ELF-1 (cell line): ENCODE measurements around the gene IKZF2.

ENCODE experiments used
- DNase-seq: peaks from one replicate; pipeline ENCODE4 v3.0.0-alpha.2; 2016; ENCODE audit warnings: low read depth, low spot score

The IKZF2 gene

DNA sequence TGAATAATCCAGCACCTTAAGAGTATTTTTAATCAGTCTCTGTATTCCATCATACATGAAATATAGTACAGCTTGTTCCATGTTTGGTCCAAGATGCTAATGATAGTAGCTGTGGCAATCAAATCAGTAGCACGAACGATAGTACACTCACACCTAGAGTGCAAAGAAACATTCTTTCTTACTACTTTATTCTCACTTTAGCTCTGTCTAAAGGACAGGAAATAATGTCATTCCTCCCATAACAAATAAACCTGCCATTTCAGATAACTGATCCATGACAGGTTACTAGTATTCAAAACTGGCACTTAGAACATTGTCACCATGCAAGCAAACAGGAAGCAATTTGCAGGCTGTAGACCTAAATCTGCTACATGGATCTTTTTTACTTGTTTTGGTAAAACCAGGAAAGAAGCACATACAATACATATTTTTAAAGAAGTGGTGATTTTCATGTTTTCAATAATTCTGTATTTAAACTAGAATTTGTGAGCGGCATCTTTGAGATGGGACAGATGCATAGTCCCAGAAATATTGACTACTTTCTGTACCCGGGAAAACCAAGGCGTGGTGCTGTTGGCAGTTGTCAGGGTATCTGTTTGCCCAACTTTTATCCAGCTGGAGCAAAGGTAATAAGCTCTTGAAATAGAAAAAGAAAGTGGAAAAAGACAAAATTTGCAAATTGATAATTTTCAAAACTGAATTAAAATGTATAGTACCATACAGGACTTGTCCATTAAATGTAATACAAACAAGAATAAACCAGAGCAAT lies 49.5 kb downstream of the IKZF2 start:
- no peak for DNase-seq

DNA sequence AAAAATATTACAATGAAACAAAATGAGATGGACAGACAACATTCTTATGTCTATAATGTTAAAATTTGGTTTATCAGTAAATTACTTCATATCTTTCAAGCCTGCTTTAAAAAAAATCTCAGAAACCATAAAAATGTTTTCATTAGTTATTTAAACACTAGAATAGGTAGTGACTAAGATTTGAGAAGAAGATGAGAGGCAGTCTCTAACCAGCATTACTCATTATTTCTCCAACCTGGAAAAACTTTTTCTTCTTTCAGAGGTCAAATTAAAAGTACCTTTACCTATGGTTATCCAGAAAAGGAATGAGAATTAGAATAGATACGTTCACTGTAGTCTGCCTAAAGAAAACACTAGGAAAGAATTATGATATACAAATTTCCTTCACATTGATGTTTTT lies 50.3 kb downstream of the IKZF2 start:
- no peak for DNase-seq

DNA sequence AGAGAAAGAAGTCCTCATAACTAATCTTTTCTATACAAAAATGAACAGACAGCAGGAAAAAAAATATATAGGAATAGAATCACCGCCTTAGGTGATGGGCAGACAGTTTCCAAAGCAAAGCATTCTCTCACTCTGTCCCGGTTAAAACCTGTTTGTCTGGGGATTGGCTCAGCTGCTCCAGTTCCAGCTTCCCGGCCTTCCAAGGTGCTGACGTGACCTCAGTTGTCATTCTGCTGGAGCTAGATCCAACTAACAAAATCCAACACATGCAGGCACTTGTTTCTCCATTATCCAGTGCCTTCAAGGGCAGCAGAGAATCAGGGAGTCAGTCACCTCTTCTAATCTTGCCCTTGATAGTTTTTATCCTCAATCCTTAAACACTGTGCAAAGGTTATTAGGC lies 52.8 kb downstream of the IKZF2 start:
- peak; percentile 40 for DNase-seq

DNA sequence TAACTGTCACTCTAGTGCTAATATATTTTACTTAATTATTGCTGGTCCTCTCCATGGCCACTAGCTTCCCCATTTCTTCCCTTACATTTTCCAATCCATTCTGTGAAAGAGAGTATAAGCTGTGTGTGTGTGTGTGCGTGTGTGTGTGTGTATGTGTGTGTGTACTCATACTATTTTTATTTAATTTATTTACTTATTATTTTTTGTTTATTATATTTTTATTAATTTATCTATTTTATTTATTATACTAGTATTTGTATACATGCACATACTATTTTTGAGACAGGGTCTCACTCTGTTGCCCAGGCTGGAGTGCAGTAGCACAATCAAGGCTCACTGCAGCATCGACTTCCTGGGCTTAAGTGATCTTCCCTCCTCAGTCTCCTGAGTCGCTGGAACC lies 59.6 kb downstream of the IKZF2 start:
- no peak for DNase-seq

DNA sequence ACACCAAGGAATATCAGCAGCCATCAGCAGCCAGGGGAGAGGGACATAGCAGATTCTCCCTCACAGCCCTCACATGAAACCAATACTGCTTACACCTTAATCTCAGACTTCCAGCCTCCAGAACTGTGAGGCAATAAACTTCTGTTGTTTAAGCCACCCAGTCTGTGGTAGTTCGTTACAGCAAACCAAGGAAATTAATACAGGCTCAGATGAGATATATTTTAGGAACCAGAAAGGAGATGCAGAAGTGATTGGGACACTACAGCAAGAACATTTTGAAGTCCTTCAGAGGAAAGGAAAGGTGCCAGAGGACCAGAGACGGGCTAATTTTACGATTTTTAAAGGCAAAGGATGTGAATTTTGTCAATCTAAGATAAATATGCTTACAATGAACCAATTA lies 60.6 kb downstream of the IKZF2 start:
- DNase-seq, result no peak

DNA sequence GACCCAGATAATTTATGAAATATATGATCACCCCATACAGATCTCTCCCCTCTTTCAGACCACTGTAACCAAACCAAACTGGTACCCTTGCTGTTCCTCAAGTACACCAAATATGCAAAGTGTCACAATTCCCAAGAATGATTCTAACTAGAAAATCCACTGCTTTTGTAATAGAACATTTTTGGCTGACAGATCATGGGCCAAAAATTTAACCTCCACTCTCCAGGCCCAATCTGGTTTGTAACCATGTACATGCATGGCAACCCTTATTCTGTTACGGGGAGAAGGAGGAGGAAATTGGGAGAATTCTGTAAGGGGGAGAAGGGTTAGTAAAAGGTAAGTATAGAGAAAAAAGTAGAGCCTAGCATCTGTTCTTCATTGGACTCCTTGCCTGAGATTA lies 62.0 kb downstream of the IKZF2 start:
- no peak for DNase-seq

DNA sequence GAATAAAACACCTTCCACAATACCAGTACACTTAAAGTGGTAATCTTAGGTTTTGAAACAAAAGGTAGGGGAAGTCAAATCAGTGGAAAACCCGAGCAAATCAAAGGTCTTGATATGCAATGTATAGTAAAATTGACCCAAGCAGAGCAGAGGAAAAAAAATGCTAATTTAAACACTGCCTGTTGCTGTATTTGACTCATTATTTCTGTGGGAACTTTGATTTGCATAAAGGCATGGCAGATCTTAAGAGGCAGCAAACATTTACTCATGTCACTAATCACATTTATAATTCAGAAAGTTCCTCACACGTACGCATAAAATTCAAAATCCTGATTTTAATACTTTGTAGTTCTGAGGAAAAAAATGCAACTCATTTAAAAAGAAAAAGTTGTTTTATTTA lies 64.4 kb downstream of the IKZF2 start:
- no peak for DNase-seq

DNA sequence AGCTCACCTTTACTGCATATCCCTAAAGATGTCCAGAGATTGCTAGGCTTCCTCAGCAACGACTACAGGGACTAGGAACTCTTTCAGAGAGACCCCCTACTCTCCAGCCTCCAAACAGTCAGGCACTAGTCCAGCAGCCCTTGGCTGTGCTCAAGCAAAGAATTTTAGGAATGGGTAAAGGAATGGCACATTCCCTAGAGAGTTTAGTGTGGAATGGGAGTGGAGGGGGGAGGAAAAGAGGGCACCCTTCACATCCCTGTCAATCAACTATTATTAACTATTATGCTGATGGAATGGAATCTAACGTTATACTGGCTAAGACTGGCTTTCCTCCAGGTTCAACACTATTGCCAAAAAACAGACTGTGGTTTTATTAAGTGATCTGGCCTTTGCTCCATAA lies 64.8 kb downstream of the IKZF2 start:
- DNase-seq, result peak; percentile 66

DNA sequence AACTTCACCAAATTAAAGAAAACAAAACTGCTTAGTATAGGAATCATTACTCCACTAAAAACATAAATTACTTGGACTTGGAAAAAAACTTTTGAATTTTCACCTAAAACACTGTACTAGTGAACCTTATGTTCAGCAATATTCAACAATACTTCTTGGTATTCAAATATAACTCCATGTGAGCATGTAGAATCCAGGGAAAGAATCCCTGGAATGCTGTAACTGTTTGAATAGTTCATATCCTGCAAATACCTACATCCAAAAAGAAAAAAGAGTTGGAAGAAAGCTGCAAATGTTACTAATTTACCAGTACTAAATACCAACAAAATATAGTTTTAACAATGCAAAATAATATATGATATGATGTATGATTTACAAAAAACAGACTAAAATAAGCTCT lies 65.4 kb downstream of the IKZF2 start:
- no peak for DNase-seq

DNA sequence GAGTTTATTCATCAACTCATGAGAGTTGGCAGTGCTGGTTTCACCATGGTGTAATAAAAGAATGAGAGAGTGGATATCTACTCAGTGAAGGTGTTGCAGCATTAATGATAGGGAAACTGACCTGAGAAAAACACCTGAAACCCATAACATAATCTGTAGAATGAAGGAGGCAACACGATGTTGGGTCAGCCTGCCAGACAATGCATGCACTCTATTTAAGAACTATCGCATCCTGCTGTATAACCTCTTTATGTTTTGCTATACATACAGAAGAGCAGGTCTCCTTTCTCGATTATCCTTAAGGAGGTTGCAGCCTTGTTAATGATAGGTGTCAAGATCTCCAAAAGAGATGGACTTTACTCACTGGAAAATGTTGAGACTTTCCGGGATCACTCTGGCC lies 65.9 kb downstream of the IKZF2 start:
- DNase-seq, result no peak

DNA sequence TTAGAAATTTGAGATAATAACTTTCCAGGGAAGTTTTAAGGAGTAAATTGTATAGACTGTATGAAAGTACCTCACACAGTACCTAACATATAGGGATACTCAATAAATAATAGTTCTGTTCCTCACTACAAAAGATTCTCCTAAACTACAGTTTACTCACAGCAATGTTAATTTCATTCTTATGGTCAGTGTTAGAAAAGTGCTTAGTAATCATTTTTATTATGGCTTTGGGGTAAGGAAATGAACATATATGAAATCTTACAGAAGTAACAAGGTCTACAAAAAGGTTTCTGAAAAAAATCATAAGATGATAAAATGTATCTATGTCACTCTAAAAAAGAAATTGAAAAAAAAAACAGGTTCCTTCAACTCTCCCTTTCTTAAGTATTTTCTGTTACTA lies 67.2 kb downstream of the IKZF2 start:
- DNase-seq, result no peak

DNA sequence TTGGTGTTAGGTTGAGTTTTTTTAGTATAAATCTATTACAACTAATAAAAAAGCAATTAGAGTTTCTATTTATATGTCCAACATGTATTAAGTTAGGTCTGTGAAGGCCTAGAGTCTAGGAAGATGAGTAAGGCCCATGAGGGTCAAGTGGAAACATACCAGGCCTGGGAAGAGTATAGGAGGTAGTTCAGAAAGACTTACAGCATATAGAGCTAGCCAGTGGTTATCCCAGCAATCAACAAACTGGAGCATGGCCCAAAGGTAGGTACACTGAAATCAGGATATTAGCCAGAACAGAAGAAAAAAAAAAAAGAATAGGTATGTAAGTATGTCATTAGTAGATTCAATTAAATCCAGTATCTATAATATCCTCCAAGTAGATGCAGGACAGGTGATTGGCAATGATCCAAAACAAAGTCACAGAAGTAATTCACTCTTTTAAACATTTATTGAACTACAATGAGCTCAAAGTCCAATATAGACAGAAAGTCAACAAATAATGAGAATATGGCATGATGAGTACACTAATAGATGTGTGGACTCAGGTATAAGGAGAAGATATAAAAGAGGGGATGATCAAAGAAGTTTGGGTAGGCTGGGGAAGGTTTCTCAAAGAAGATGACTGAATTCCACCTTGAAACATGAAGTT lies 70.3 kb downstream of the IKZF2 start:
- DNase-seq, result no peak

DNA sequence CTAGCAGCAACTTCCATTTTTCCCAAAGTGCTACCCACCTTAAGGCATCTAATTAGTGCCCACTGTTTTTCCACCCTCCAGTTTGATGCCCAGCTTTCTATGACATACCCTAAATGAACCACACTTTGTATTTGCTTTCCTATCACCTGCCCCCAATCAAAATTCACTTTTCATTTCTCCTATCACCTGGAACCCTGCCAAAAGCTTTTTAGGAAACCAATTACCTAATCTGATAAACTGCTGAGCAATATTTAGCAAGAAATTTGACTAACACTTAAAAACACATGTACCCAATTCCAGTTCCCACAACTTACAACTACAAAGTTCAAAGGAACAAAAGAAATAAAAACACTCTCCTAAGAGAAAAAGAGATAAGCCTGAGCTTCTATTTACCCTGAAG lies 71.7 kb downstream of the IKZF2 start:
- DNase-seq, result no peak

DNA sequence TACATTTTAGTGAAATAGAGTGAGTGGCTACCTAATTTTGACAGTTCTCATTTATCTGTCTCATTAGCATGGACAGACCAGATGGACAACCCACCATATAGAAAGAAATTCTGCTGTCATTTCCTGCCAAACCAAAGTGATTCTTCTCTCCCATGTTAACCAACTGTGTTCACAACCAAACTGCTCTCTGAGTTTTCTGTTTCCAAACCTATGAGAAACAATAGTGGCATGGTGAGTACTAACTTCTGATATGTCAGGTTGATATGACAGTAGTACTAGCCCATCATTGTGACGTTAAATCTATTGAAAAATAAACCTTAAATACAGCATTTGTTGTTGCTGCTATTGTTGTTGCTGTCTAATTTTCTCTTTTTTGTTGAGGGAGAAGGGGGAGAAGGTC lies 72.7 kb downstream of the IKZF2 start:
- no peak for DNase-seq

DNA sequence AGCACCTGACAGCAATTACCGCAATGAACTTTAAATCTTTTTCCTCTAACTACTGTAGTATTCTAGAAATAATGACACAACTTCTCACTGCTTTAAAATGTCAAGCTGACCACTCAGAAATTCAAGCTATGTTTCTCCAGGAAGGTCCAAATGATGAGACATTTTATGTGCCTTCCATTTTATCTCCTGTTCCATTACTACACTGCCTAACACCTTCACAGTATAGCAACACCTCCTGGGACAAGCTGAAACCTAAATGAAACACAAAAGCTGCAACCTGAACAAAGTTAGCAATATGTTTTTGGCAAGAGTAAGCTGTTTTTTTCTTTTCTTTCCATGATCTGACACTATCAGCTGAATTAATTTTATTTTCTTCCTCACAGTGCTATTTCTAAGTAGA lies 81.9 kb downstream of the IKZF2 start:
- no peak for DNase-seq

DNA sequence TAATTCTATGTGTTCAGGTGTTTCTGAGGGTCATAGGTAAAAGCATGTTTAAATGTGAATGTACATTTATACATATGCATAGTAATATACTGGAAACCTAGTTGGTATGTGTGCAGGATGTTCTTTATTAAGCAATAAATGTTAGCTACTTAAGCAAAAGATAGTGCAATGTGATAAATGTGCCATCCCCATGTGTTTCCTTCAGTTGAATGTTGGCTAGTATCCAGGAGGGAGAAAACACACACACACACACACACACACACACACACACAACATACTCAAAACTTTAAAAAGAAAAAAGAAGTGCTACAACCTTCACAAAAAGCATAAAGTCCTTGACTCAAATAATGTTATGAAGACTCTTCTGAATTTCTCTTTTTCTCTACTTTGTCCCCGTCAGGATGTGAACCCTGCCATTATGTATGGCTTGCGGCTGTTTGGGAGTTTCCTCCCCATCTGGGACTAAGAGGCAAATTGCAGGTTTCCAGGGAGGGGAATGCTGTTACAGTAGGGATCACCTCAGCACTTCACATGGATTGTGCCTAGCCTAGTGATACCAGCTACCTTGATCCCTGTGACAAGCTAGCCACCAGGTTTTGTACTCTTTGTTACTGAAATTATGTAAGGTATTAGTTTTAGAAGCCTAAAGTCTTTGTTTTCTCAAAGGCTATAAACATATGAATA lies 82.6 kb downstream of the IKZF2 start:
- DNase-seq, result peak; percentile 4

DNA sequence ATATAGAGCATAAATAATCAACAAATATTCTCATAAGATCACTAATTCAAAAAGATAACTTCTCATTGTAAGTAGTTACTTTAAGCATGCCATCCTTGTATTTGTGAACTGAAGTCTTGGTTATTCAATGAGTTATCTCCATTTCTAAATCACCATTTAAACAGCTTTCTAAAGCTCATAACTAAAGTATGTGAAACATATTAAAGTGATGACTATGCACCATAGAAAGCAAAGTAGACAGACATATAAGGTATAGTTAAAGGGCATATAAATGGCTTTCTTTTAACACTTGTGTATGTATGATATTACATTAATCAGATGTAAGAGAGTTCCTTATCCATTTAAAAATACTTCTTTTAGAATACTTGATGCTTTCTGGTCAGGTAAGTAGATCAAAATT lies 83.5 kb downstream of the IKZF2 start:
- DNase-seq, result no peak

DNA sequence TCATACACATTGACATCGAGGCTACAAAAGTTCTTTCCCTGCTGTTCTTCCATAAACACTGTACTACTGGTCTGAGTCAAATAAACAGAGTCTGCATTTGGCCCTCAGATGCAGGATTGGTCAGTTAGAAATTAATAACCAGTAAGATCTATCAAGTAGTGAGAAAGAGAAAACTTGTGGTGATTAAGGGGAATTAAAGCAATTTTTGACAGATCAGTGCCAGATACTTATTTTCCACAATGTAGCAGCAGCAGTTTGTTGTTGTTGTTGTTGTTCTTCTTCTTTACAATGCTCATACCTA lies 85.0 kb downstream of the IKZF2 start:
- DNase-seq, result no peak

DNA sequence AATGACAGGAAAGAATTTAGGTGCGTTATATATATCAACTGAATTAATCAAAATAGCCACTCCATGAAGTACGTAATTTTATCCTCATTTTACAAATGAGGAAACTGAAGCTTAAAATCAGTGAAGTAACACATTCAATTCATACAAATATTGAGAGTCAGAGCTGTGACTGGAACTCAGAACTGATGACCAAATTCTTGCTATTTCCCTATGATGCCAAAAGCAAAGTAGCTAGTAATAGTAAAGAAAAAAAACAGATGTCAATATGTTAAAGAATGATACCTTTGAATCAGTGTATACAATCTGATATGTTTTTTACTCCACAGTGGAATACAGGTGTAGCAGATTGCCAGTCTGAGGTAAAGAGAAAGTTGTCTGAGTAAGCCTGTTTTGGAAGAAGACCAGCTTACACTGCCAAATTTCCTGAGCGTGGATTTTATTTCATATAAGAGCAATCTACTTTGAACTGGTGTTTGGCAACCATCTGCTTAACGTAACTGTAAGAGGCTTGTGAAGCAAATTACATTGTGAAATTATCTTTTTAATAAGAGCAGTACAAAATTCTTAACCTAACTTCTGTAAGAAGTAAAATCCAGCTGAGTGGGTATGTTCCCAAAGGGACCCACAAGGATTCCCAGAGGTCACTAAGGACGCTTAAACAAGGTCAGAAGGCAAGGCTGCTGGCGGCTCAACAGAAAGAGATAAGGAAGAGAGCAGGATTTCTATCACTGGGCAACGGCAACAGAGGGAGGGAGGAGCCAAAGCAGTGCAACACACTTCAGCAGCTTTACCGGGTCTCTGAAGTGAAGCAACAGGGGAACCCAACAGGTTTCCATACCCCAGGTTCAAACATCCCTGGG lies 85.6 kb downstream of the IKZF2 start:
- DNase-seq, result peak; percentile 47

DNA sequence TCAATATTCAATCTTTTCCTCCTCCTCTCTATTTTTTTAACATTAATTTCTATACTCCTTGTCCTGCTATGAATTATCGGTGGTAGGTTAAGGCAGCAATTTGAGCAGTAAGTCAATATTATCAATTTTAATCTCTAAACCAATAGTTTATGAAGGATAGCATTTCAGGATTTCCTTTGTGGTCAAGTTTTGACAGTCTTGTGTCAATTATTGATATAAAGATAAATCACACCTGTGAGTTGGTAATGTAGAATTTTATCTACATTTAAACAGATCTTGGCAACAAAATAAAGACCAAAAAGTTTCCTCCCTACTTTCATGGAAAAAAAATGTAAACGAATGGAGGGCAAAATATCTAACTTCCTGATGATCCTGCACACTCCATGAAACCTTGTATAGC lies 87.3 kb downstream of the IKZF2 start:
- no peak for DNase-seq

DNA sequence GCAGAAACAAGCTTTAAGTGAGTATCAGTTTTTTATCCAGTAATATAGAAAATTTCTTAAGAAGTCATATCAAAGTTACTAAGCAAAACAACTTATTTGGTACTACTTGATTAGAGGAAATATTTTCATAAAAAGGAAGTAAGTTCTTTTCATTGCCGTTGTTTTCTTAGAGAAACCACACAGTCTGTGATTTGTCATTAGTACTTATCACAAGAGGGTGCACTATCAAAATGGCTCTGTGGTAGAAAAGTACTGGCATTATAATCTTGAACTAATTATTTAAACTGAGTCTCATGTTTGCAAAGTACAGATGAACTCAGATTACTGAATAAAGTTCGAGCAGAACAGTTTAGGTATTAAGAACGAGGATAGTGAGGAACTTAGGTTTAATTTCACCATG lies 93.4 kb downstream of the IKZF2 start:
- DNase-seq, result no peak

DNA sequence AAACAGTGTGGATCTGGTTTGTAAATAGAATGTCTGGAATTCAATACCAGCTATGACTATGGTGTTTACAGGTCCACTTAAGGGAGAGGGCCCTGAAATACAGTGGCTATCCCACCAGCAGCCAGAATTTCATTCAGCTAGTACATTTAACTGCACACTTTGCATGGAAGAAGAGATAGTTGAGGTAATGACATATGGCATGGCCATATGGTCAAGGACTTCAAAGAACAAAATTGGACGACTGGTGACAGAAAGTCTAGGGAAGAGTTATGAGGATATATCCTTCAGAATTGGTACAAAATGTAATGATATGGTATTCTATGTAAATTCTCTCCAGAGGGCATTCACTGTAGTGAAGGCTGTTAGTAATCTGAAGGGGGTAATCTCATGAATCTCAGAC lies 105.0 kb downstream of the IKZF2 start:
- no peak for DNase-seq
